SU-DHL-6 (cell line): Measurements from ENCODE around the gene MAMDC4.
"Not testable (repeated sequence)": the region's sequence is repeated elsewhere in the genome, so short reads cannot be mapped to it uniquely, and the experiment has no call there.

ENCODE experiments used
- H2AFZ ChIP-seq: fragments of 200-600 bp; sonication (generic); 2 replicates; pipeline ENCODE4 v1.6.1; 2014; ENCODE audit warnings: low read depth, mild to moderate bottlenecking, moderate library complexity, mixed read lengths, antibody characterized with exemption, low read length; ENCODE audit not compliant: severe bottlenecking
- H3F3A ChIP-seq: fragments of 200-600 bp; shearing (Covaris generic); 2 replicates; pipeline ENCODE4 v1.6.0; 2016; ENCODE audit warnings: antibody characterized with exemption, mild to moderate bottlenecking; ENCODE audit not compliant: insufficient read depth
- H3K27ac ChIP-seq: fragments of 200-600 bp; sonication (generic); 2 replicates; pipeline ENCODE4 v1.5.1; 2016; ENCODE audit warnings: low read depth, mild to moderate bottlenecking, low read length, moderate library complexity, mixed read lengths
- H3K27me3 ChIP-seq: fragments of 200-600 bp; sonication (generic), shearing (Covaris generic); 2 replicates; pipeline ENCODE4 v1.6.0; 2014; ENCODE audit warnings: mild to moderate bottlenecking, low read length
- H3K36me3 ChIP-seq: fragments of 200-600 bp; sonication (generic); 2 replicates; pipeline ENCODE4 v1.6.1; 2014; ENCODE audit warnings: mild to moderate bottlenecking, low read length, mixed read lengths
- H3K4me2 ChIP-seq: fragments of 300-600, 200-600 bp; shearing (Covaris generic), sonication (generic); 2 replicates; pipeline ENCODE4 v1.6.0; 2014; ENCODE audit warnings: low read length, low read depth, mild to moderate bottlenecking; ENCODE audit not compliant: poor library complexity, severe bottlenecking
- H3K4me3 ChIP-seq: fragments of 200-600 bp; sonication (generic); 2 replicates; pipeline ENCODE4 v1.5.1; 2014; ENCODE audit warnings: antibody characterized with exemption, low read length, mild to moderate bottlenecking, mixed read lengths; ENCODE audit not compliant: insufficient read depth, poor library complexity, severe bottlenecking
- H3K79me2 ChIP-seq: fragments of 200-600 bp; sonication (generic); 2 replicates; pipeline ENCODE4 v1.6.1; 2014; ENCODE audit warnings: mild to moderate bottlenecking, low read length, moderate library complexity; ENCODE audit not compliant: insufficient read depth
- H3K9ac ChIP-seq: fragments of 200-600 bp; sonication (generic); 2 replicates; pipeline ENCODE4 v1.7.0; 2014; ENCODE audit warnings: mild to moderate bottlenecking, low read length
- H3K9me2 ChIP-seq: fragments of 200-600 bp; sonication (generic); replicated peaks from 2 replicates; pipeline ENCODE4 v1.6.1; 2014; ENCODE audit warnings: low read length; ENCODE audit not compliant: insufficient read depth
- H3K9me3 ChIP-seq: fragments of 200-600 bp; sonication (generic); 2 replicates; pipeline ENCODE4 v1.6.1; 2014; ENCODE audit warnings: low read length, mixed read lengths; ENCODE audit not compliant: insufficient read depth
- H4K20me1 ChIP-seq: fragments of 200-600 bp; sonication (generic); 2 replicates; pipeline ENCODE4 v1.6.1; 2014; ENCODE audit warnings: low read depth, mild to moderate bottlenecking, antibody characterized with exemption, low read length, moderate library complexity, mixed read lengths
- CTCF ChIP-seq: fragments of 200-600 bp; sonication (generic); IDR thresholded peaks from one replicate; pipeline ENCODE4 v1.5.1; 2017; ENCODE audit warnings: antibody characterized with exemption, mild to moderate bottlenecking, low read length, moderate library complexity; ENCODE audit not compliant: insufficient read depth, poor library complexity, severe bottlenecking
- EZH2phosphoT487 ChIP-seq: fragments of 200-600 bp; sonication (generic), shearing (Covaris generic); conservative IDR thresholded peaks from 2 replicates; pipeline ENCODE4 v1.6.1; 2018; ENCODE audit warnings: mild to moderate bottlenecking, antibody characterized with exemption, low read length, moderate library complexity, mixed read lengths

MAMDC4 gene

DNA sequence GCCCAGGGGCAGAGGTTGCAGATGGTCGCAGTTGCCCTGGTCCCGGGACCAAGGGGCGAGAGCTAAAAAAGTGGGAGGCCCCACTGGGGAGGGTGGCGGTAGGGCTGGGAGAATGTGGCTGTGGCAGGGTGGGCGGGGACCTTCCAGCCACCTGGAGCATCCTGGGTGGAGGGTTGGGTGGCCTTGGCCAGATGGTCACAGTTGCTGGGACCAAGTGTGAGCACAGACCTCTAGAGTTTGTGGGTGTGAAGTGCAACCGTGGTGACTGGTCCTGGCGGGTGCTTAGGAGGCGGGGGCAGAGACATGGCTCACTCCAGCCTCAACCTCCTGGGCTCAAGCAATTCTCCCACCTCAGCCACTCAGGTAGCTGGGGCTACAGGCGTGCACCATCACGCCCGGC is 28.5 kb downstream of the MAMDC4 start:
- H3F3A ChIP-seq, result no peaks in the 10 kb centered on the region
- no peaks in the 10 kb centered on the region for H4K20me1 ChIP-seq
- no peak overlapping the region for H2AFZ ChIP-seq
- no peak overlapping the region for H3K4me2 ChIP-seq
- TF ChIP-seq CTCF (no peak), EZH2phosphoT487 (no peak)
- H3K27me3 ChIP-seq, result no peaks in the 10 kb centered on the region
- H3K36me3 ChIP-seq, result no peaks in the 10 kb centered on the region
- H3K79me2 ChIP-seq, result no peaks in the 10 kb centered on the region
- H3K27ac ChIP-seq, result no peak overlapping the region
- H3K4me3 ChIP-seq, result no peak overlapping the region
- no peaks in the 10 kb centered on the region for H3K9me2 ChIP-seq
- no peaks in the 10 kb centered on the region for H3K9me3 ChIP-seq
- H3K9ac ChIP-seq, result no peak overlapping the region

DNA sequence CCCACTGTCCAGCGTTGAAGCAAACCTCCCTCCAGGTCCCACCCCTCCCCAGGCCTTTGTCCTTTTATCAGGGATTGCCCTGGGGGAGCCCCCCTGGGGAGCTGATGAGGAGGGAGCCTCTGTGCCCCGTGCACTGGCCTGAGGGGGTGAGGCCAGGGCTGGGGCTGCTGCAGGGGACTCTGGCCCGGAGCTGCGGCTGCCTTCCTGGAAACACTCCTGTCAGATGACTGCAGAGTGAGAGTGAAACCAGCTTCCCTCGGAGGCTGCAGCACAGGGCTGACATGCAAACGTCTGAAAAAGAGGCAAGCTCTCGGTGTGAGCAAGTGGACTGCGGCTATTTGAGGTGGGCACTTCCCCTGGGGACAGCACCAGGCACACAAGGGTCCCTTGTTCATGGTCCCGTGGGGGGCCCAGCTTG is 29.6 kb downstream of the MAMDC4 start:
- Histone ChIP-seq H3F3A (no peaks in the 10 kb centered on the region), H2AFZ (no peak overlapping the region), H3K27ac (no peak overlapping the region), H3K36me3 (no peaks in the 10 kb centered on the region), H3K79me2 (peaks cover under 1% of the 10 kb centered on the region; the same call in 1 of the 2 replicates), H3K4me2 (no peak overlapping the region), H3K4me3 (no peak overlapping the region), H4K20me1 (no peaks in the 10 kb centered on the region), H3K9me3 (no peaks in the 10 kb centered on the region), H3K27me3 (no peaks in the 10 kb centered on the region), H3K9ac (no peak overlapping the region), H3K9me2 (no peaks in the 10 kb centered on the region)
- TF ChIP-seq CTCF (no peak), EZH2phosphoT487 (no peak)

DNA sequence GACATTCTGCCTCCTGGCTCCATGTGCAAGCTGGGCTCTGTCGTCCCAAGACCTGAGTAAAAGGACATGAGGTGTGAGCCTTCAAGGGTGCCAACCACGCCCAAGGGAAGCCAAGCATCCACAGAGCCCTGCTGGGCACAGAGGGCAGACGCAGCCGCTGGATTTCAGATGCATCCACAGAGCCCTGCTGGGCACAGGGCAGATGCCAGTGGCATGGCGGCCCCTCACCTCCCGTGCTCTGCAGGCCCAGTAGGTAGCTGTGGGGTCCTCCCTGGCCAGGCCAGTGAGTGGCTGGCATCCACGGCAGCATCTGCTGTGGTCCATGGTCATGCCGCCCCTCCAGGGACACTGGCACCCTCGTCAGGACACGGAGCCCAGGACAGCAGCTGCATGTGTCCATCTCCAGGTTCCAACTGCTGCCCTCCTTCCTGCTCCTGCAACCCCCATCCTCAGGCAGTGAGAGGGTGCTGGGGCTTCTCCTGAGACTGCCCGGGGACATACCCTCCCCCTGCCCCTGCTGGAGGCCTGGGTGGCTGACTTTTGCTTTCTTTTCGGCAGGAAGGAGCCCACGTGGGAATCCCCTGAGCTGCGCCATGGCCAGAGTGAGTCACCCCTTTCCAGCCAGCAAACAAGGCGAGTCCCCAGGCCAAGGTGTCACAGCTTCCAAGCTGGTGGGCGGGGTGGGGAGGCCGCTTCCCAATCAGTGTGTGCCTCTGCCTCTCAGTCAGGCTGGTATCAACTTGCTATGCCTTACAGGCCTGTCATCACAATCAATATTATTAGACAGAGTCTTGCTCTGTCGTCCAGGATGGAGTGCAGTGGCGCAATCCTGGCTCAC is 30.2 kb downstream of the MAMDC4 start:
- Histone ChIP-seq H3F3A (no peaks in the 10 kb centered on the region), H4K20me1 (no peaks in the 10 kb centered on the region), H3K9ac (no peak overlapping the region), H3K4me2 (no peak overlapping the region), H3K27me3 (no peaks in the 10 kb centered on the region), H3K9me2 (no peaks in the 10 kb centered on the region), H3K79me2 (peaks cover 7% of the 10 kb centered on the region), H3K36me3 (no peaks in the 10 kb centered on the region), H2AFZ (no peak overlapping the region), H3K4me3 (no peak overlapping the region), H3K9me3 (no peaks in the 10 kb centered on the region), H3K27ac (no peak overlapping the region)
- TF ChIP-seq EZH2phosphoT487, result no peak
- TF ChIP-seq CTCF, result no peak

DNA sequence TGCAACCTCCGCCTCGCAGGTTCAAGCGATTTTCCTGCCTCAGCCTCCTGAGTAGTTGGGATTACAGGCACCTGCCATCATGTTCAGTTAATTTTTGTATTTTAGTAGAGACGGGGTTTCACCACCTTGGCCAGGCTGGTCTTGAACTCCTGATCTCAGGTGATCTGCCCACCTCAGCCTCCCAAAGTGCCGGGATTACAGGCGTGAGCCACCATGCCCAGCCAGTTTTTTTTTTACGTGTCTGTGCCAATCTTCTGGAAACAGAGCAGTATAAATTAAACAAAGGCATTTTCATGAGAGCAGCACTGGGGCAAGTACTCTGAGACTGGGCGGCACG is 30.8 kb downstream of the MAMDC4 start:
- peaks cover 13% of the 10 kb centered on the region for H3K79me2 ChIP-seq
- H3K9ac ChIP-seq, H4K20me1 ChIP-seq, H3F3A ChIP-seq, H3K4me3 ChIP-seq, H3K27ac ChIP-seq, H3K36me3 ChIP-seq, H3K9me3 ChIP-seq, H2AFZ ChIP-seq, H3K4me2 ChIP-seq, H3K9me2 ChIP-seq, H3K27me3 ChIP-seq: not testable (repeated sequence)

DNA sequence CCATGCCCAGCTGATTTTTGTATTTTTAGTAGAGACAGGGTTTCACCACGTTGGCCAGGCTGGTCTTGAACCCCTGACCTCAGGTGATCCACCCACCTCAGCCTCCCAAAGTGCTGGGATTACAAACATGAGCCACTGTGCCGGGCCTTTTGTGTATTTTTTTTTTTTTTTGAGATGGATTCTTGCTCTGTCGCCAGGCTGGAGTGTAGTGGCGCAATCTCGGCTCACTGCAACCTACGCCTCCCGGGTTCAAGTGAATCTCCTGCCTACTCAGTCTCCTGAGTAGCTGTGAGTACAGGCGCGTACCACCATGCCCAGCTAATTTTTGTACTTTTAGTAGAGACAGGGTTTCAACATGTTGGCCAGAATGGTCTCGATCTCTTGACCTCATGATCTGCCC is 31.5 kb downstream of the MAMDC4 start:
- not testable (repeated sequence) for H3K9ac ChIP-seq, H3K4me2 ChIP-seq, H3K27me3 ChIP-seq, H3F3A ChIP-seq, H3K27ac ChIP-seq, H3K4me3 ChIP-seq, H3K9me3 ChIP-seq, H3K36me3 ChIP-seq, H2AFZ ChIP-seq, H3K9me2 ChIP-seq, H4K20me1 ChIP-seq
- peaks cover 20% of the 10 kb centered on the region for H3K79me2 ChIP-seq
